Activated naive CD8-positive, alpha-beta T cell treated with anti-CD3 and anti-CD28 coated beads, Interleukin-2, amount 50 U/mL, for 16 hours (primary cell): Measurements from ENCODE around the gene MAG.

ENCODE experiments used
- DNase-seq: peaks from one replicate; pipeline ENCODE4 v3.0.0-alpha.2; 2020; ENCODE audit warnings: low read depth, low spot score

MAG gene

DNA sequence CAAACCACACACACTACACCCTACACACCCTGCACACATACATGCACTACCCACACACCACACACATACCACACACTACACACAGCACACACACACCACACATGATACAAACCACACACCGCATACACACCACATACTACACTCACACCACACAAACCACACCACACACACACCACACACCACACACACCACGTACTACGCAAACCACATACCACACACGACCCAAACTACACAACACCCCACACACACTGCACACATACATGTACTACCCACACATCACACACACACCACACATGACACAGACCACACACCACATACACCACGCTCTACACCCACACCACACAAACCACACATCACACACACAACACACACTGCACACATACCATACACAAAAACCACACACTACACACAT is 6.6 kb downstream of the MAG start:
- no peak for DNase-seq

DNA sequence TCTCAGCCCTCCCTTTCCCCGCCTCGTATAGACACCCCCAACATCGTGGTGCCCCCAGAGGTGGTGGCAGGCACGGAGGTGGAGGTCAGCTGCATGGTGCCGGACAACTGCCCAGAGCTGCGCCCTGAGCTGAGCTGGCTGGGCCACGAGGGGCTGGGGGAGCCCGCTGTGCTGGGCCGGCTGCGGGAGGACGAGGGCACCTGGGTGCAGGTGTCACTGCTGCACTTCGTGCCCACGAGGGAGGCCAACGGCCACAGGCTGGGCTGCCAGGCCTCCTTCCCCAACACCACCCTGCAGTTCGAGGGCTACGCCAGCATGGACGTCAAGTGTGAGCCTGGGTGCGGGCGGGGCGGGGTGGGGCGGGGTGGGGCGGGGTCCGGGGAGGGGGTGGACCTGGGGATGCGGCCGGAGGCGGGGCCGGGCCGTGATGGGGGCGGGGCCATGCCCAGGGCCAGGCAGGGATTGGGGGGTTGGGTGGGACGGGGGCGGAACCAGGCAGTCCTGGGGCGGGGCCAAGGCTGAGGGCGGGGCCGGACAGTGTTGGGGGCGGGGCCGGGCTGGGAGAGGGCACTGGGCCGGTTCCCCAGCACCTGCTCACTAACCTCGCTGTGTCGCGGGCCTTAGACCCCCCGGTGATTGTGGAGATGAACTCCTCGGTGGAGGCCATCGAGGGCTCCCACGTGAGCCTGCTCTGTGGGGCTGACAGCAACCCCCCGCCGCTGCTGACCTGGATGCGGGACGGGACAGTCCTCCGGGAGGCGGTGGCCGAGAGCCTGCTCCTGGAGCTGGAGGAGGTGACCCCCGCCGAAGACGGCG is 7.8 kb downstream of the MAG start:
- no peak for DNase-seq

GRCh38 chr19:35300339-35300649 is 8.3 kb downstream of the MAG start:
- DNase-seq, result no peak

DNA sequence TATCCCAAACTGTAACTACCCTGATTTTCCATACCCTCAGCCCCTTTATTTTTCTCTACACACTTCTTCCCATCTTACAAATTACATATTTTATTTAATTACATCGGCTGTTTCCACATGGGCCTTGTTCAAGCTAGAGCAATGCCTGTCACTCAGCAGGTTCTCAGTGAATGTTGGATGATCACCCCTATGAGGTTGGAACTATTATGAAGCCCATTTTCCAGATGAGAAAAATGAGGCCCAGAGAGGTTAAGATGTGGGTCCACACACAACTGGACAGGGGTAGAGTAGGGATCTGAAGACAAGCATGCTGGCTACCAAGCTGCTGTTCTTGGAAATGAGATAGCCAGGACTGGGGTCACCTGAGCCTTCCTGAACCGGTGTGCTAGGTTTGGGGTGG is 10.0 kb downstream of the MAG start:
- no peak for DNase-seq

GRCh38 chr19:35302446-35302845 is 10.5 kb downstream of the MAG start:
- no peak for DNase-seq

- no peak for DNase-seq
These were observed 11.5 kb downstream of the MAG start for GRCh38 chr19:35303357-35303915.

DNA sequence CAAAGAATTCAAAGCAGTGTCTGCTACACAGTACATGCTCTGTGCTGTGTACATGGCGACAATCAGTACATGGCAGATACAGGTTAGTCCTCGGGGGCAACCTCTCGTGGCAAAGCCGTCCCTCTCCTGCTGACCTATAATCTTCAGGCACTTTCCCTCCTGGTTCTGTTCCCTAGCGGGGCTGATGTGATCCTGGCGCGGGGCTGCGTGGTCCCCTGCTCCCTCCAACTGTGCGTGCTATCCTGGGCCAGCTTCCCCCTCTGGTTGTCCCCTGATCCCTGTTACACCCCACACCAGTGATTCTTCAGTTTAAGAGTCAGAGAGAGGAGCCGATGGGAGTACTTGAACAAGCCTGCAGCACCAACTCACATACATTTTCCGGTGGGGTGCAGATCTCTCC is 12.1 kb downstream of the MAG start:
- no peak for DNase-seq

- no peak for DNase-seq
These were observed 13.2 kb downstream of the MAG start for GRCh38 chr19:35305181-35305580.

- DNase-seq, result no peak
These were observed 14.7 kb downstream of the MAG start for GRCh38 chr19:35306473-35307246.

DNA sequence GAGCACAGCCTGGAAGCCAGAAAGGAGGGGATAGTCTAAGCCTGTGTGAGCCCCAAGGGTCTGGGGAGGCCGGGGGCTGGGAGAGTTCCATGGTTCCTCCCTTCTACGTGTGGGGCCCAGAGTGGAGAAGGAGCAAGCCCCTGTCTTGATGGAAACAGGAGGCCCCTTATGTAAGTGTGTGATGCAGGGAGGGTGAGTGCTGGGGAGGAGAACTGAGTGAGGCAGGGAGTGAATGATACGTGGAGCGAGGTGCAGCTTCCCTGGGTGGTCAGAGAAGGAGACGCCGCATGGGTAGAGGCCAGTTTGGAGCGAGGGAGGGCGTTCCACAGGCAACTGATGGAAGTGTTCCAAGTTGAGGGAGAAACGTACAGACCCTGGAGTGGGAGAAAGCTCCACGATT is 16.0 kb downstream of the MAG start:
- no peak for DNase-seq

- DNase-seq, result no peak
These were observed 16.9 kb downstream of the MAG start for GRCh38 chr19:35308910-35309309.

GRCh38 chr19:35309481-35310279 is 17.7 kb downstream of the MAG start:
- DNase-seq, result no peak

DNA sequence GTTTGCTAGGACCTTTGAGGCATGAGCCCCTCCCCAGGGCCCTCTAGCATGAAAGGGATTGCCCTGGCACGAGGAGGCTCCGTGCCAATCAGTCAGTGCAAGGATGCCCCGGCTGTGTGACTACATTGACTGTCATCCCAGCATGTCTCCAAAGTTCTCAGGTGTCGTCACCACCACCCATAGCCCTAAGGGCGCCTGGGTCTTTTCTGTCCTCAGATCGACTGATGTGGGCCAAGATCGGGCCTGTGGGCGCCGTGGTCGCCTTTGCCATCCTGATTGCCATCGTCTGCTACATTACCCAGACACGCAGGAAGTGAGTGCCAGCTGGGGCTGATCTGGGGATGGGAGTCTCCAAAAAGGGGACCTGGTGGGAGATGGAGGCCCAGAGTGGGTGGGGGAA is 18.4 kb downstream of the MAG start:
- no peak for DNase-seq

DNA sequence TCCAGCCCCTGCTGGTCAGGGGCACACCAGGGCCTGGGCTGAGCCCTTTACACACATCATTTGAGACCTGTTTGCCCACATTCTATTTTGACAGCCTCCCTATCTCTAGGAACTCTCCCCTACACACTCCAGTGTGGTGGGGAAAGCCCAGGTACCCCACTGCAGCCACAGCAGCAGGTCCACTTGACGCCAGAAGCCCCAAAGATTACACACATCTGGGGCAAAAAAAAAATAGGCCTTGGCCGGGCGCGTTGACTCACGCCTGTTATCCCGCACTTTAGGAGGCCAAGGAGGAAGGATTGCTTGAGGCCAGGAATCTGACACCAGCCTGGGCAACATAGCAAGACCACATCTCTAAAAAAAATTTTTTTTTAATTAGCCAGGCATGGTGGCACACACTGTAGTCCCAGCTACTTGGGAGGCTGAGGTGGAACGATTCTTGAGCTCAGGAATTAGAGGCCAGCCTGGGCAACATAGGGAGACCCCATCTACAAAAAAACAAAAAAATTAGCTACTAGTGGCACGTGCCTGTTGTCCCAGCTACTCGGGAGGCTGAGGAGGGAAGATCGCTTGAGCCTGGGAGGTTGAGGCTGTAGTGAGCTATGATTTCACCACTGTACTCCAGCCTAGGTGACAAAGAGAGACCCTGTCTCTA is 19.0 kb downstream of the MAG start:
- DNase-seq, result no peak

DNA sequence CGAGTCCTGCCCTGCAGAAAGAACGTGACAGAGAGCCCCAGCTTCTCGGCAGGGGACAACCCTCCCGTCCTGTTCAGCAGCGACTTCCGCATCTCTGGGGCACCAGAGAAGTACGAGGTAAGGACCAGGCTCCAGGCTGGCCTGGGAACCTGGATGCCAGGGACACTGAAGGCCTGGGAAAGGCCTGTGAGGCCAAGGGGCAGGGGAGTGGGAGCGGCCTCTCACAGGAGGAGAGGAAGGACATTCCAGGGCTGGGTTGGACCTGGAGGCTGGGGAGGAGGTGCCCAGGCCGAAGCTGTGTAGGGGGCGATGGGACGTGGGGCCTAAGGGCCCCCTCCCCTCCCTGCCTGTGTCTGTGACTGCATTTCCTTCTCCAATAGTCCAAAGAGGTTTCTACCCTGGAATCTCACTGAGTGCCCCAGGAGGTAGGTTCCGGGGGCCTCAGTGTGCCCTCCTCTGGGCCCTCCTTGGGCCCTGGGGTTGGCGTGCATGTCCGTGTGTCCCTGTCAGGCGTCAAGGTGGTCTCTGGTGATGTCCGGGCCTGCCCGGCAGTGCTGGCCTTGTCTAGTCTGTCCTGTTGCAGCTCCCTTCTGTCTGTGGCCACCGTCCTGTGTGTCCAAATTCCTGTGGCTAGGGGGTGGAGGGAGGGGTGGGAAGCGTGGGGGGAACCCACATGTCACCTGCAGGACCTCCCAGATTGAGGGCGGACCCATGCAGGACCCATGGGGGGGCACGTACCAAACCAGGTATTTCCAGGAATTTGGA is 20.1 kb downstream of the MAG start:
- no peak for DNase-seq

- DNase-seq, result no peak
These were observed 21.6 kb downstream of the MAG start for GRCh38 chr19:35313587-35313986.

DNA sequence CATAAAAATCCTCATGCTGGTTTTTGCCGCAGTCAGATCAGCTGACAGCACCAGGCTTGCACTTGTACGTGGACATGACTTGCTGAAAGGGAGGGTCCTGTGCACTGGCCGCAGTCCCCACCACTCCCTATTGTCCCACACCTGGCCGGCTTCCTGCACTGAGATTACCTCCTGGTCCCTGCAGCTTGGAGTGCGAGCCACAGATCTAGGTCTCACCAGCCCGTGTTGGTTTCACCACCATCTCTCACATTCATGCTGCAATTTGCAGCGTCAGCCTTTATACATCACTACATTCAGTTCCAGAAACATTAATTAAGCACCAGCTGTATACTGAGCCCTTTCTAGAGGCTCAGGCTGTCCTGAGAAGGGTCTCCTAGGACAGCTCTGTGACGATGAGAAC is 22.1 kb downstream of the MAG start:
- no peak for DNase-seq

DNA sequence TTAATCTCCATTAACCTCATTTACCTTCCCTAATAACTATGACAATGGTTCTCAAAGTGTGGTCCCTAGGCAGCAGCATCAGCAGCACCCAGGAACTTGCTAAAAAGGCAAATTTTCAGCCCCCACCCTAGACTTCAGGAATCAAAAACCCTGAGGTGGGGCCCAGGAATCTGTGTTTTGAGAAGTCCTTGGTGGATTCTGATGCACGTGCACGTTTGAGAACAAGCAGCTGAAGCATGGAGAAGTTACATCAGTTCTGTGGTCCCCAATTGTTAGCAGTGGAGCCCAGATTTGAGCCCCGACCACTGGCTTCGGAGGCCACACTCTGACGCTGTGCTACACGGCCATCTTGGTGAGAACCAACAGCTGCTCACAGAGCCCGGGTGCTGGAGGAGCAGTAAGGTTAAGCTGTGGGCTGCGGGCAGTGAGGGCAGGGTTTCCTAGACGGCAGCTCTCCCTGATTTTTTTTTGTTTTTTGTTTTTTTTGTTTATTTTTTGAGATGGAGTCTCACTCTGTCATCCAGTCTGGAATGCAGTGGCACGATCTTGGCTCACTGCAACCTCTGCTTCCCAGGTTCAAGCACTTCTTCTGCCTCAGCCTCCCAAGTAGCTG is 23.0 kb downstream of the MAG start:
- no peak for DNase-seq

DNA sequence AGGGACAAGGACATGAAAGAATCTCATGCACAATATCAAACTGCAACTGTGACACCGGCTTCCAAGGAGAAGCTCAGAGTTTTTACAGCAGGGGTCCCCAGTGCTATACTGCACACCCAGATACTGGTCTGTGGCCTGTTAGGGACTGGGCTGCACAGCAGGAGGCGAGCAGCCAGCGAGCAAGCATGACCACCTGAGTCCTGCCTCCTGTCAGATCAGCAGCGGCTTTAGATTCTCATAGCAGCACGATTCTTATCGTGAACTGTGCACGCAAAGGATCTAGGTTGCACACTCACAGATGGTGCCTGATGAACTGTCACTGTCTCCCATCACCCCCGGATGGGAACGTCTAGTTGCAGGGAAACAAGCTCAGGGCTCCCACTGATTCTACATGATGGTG is 23.9 kb downstream of the MAG start:
- no peak for DNase-seq

DNA sequence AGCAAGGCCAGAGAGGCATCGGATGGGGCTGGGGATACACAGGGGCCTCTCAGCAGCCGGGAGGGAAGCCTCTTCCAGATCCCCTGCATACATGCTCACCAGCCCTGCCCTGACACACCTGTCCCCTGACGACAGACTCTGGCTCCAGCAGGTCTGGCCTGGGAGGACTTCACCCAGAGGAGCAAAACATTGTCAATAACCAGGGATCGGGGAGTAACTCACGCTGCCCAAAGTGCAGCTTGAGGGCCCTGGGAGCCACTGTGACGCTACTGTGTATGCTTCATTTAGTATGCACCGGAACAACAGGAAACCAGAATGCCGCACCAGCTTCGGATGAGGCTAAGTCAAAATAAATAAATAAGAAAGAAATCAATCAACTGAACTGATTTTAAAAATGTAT is 24.6 kb downstream of the MAG start:
- no peak for DNase-seq
